ENCODE data around the gene STX7. TPM values are rescaled to one million over a fixed set of nuclear protein-coding genes. Genes with fewer than 3 reads are reported as not detected.

Gene STX7
- total RNA-seq, 1 donor: 43.8 TPM

- Histone ChIP-seq H2AFZ (ENCODE audit: low read length) (no peak overlapping the region), H3K27ac (ENCODE audit: low read depth, low read length) (no peak overlapping the region), H3K4me3 (ENCODE audit: insufficient read depth, low read length) (no peak overlapping the region), H3K27me3 (ENCODE audit: insufficient read depth, low read length) (no peaks in the 10 kb centered on the region), H3K4me1 (ENCODE audit: insufficient read depth, low read length) (no peaks in the 10 kb centered on the region), H3K79me2 (ENCODE audit: insufficient read depth, low read length) (peaks cover 80% of the 10 kb centered on the region), H3K4me2 (ENCODE audit: insufficient read depth, low read length) (no peak overlapping the region), H3K9me3 (ENCODE audit: low read depth, low read length) (no peaks in the 10 kb centered on the region), H3K36me3 (ENCODE audit: insufficient read depth, low read length) (peaks cover 24% of the 10 kb centered on the region), H4K20me1 (ENCODE audit: insufficient read depth, low read length) (peaks cover 8% of the 10 kb centered on the region)
- no peak for TF ChIP-seq CTCF (IDR thresholded peaks at IDR 0.05; ENCODE audit: extremely low read depth, low read depth, low read length)
- DNase-seq (ENCODE audit: insufficient read length, low spot score, missing footprints): no peak
These were observed 14.3 kb downstream of the STX7 start for GRCh38 chr6:132498638-132499037.

GRCh38 chr6:132496519-132497180 is 16.3 kb downstream of the STX7 start:
- peaks cover 90% of the 10 kb centered on the region for H3K79me2 ChIP-seq (ENCODE audit: insufficient read depth, low read length)
- no peak overlapping the region for H3K27ac ChIP-seq (ENCODE audit: low read depth, low read length)
- H3K36me3 ChIP-seq (ENCODE audit: insufficient read depth, low read length): peaks cover 16% of the 10 kb centered on the region
- no peak overlapping the region for H3K4me2 ChIP-seq (ENCODE audit: insufficient read depth, low read length)
- peaks cover 4% of the 10 kb centered on the region for H3K4me1 ChIP-seq (ENCODE audit: insufficient read depth, low read length)
- H2AFZ ChIP-seq (ENCODE audit: low read length): no peak overlapping the region
- H3K4me3 ChIP-seq (ENCODE audit: insufficient read depth, low read length): no peak overlapping the region
- peaks cover 4% of the 10 kb centered on the region for H4K20me1 ChIP-seq (ENCODE audit: insufficient read depth, low read length)
- no peaks in the 10 kb centered on the region for H3K27me3 ChIP-seq (ENCODE audit: insufficient read depth, low read length)
- no peak for TF ChIP-seq CTCF (IDR thresholded peaks at IDR 0.05; ENCODE audit: extremely low read depth, low read depth, low read length)
- no peaks in the 10 kb centered on the region for H3K9me3 ChIP-seq (ENCODE audit: low read depth, low read length)
- DNase-seq (ENCODE audit: insufficient read length, low spot score, missing footprints): no peak

GRCh38 chr6:132495604-132496079 is 17.3 kb downstream of the STX7 start:
- Histone ChIP-seq H3K27me3 (ENCODE audit: insufficient read depth, low read length) (no peaks in the 10 kb centered on the region), H3K9me3 (ENCODE audit: low read depth, low read length) (no peaks in the 10 kb centered on the region), H3K4me1 (ENCODE audit: insufficient read depth, low read length) (peaks cover 14% of the 10 kb centered on the region), H3K4me3 (ENCODE audit: insufficient read depth, low read length) (no peak overlapping the region), H3K36me3 (ENCODE audit: insufficient read depth, low read length) (peaks cover 16% of the 10 kb centered on the region), H3K4me2 (ENCODE audit: insufficient read depth, low read length) (no peak overlapping the region), H3K79me2 (ENCODE audit: insufficient read depth, low read length) (peaks cover 89% of the 10 kb centered on the region), H4K20me1 (ENCODE audit: insufficient read depth, low read length) (peaks cover 4% of the 10 kb centered on the region), H2AFZ (ENCODE audit: low read length) (no peak overlapping the region), H3K27ac (ENCODE audit: low read depth, low read length) (no peak overlapping the region)
- TF ChIP-seq CTCF (IDR thresholded peaks at IDR 0.05; ENCODE audit: extremely low read depth, low read depth, low read length): no peak
- DNase-seq (ENCODE audit: insufficient read length, low spot score, missing footprints): no peak

- Histone ChIP-seq H3K27ac (ENCODE audit: low read depth, low read length) (no peak overlapping the region), H3K36me3 (ENCODE audit: insufficient read depth, low read length) (peaks cover 13% of the 10 kb centered on the region), H3K4me2 (ENCODE audit: insufficient read depth, low read length) (no peak overlapping the region), H4K20me1 (ENCODE audit: insufficient read depth, low read length) (peaks cover 4% of the 10 kb centered on the region), H3K9me3 (ENCODE audit: low read depth, low read length) (no peaks in the 10 kb centered on the region), H3K4me3 (ENCODE audit: insufficient read depth, low read length) (no peak overlapping the region), H2AFZ (ENCODE audit: low read length) (no peak overlapping the region), H3K27me3 (ENCODE audit: insufficient read depth, low read length) (no peaks in the 10 kb centered on the region), H3K79me2 (ENCODE audit: insufficient read depth, low read length) (peaks cover 85% of the 10 kb centered on the region), H3K4me1 (ENCODE audit: insufficient read depth, low read length) (peaks cover 20% of the 10 kb centered on the region)
- no peak for DNase-seq (ENCODE audit: insufficient read length, low spot score, missing footprints)
- no peak for TF ChIP-seq CTCF (IDR thresholded peaks at IDR 0.05; ENCODE audit: extremely low read depth, low read depth, low read length)
These were observed 18.0 kb downstream of the STX7 start for GRCh38 chr6:132494954-132495353.

All from osteoblast (primary cell).